Liver (tissue), 9 donors: Measurements from ENCODE around the gene SPATA46. TPM values are rescaled to one million over a fixed set of nuclear protein-coding genes. Genes with fewer than 3 reads are reported as not detected.

Source experiments
- DNase-seq: peaks from one replicate; pipeline ENCODE4 v3.0.0-alpha.2; 2017; ENCODE audit warnings: low spot score
- H3K27ac ChIP-seq, 2 donors: one replicate each; pipeline ENCODE4 v1.7.0; 2013; ENCODE audit warnings: inconsistent platforms in 2 of 2, low read length in 2 of 2, control low read depth in 1 of 2, low read depth in 1 of 2, mild to moderate bottlenecking in 1 of 2
- H3K27me3 ChIP-seq, 4 donors: one replicate each; pipeline versions ENCODE4 v1.6.1 to v1.7.0; 2013; ENCODE audit warnings: low read length in 3 of 4, inconsistent platforms in 1 of 4, mild to moderate bottlenecking in 1 of 4, moderate library complexity in 1 of 4; ENCODE audit not compliant: control insufficient read depth in 4 of 4, insufficient read depth in 4 of 4
- H3K36me3 ChIP-seq, 4 donors: one replicate each; pipeline versions ENCODE4 v1.6.1 to v1.7.0; 2013; ENCODE audit warnings: low read length in 3 of 4, mild to moderate bottlenecking in 3 of 4, low read depth in 1 of 4, moderate library complexity in 1 of 4; ENCODE audit not compliant: control insufficient read depth in 4 of 4, insufficient read depth in 3 of 4
- H3K4me1 ChIP-seq, 4 donors: one replicate each; pipeline versions ENCODE4 v1.6.1 to v1.7.0; 2013; ENCODE audit warnings: low read length in 3 of 4, mild to moderate bottlenecking in 3 of 4, moderate library complexity in 1 of 4; ENCODE audit not compliant: control insufficient read depth in 4 of 4, insufficient read depth in 4 of 4
- H3K4me3 ChIP-seq, 3 donors: one replicate each; pipeline versions ENCODE4 v1.6.1 to v1.7.0; 2013; ENCODE audit warnings: low read length in 3 of 3, control low read depth in 1 of 3, low read depth in 1 of 3, mild to moderate bottlenecking in 1 of 3
- H3K9ac ChIP-seq, 2 donors: one replicate each; pipeline ENCODE4 v1.7.0; 2013; ENCODE audit warnings: low read length in 2 of 2, mild to moderate bottlenecking in 2 of 2, moderate library complexity in 2 of 2, control low read depth in 1 of 2, low read depth in 1 of 2
- H3K9me3 ChIP-seq, 4 donors: one replicate each; pipeline versions ENCODE4 v1.6.1 to v1.7.0; 2013; ENCODE audit warnings: low read length in 3 of 4; ENCODE audit not compliant: control insufficient read depth in 4 of 4
- CTCF ChIP-seq: fragments of 150-350 bp; IDR thresholded peaks from 2 replicates; pipeline ENCODE4 v1.5.1; 2017; ENCODE audit warnings: improper control_type of control experiment, low read depth, low read length; ENCODE audit not compliant: missing input control
- EGR1 ChIP-seq, 2 donors: IDR thresholded peaks; 2 replicates each; pipeline ENCODE4 v1.6.1; 2016 to 2018; ENCODE audit warnings: antibody characterized with exemption in 2 of 2, low read depth in 2 of 2
- FOXA2 ChIP-seq: IDR thresholded peaks from 2 replicates; pipeline ENCODE4 v1.6.1; 2016; ENCODE audit warnings: antibody characterized with exemption
- GABPA ChIP-seq, 2 donors: IDR thresholded peaks in 1 of 2; conservative IDR thresholded peaks in 1 of 2; 2 replicates each; pipeline ENCODE4 v1.6.1; 2016; ENCODE audit warnings: antibody characterized with exemption in 2 of 2, mild to moderate bottlenecking in 1 of 2, moderate library complexity in 1 of 2
- HNF4G ChIP-seq: IDR thresholded peaks from 2 replicates; pipeline ENCODE4 v1.6.1; 2016; ENCODE audit warnings: antibody characterized with exemption
- JUND ChIP-seq, 2 donors: IDR thresholded peaks; 2 replicates each; pipeline ENCODE4 v1.6.1; 2016; ENCODE audit warnings: antibody characterized with exemption in 2 of 2
- NR2F2 ChIP-seq: IDR thresholded peaks from 2 replicates; pipeline ENCODE4 v1.6.1; 2016; ENCODE audit warnings: antibody characterized with exemption
- RAD21 ChIP-seq, 2 donors: IDR thresholded peaks; 2 replicates each; pipeline ENCODE4 v1.6.1; 2016; ENCODE audit warnings: antibody characterized with exemption in 2 of 2, mild to moderate bottlenecking in 2 of 2
- RXRA ChIP-seq, 2 donors: IDR thresholded peaks; 2 replicates each; pipeline ENCODE4 v1.6.1; 2017 to 2018; ENCODE audit warnings: antibody characterized with exemption in 2 of 2, mild to moderate bottlenecking in 1 of 2
- TAF1 ChIP-seq: conservative IDR thresholded peaks from 2 replicates; pipeline ENCODE4 v1.6.1; 2016; ENCODE audit warnings: antibody characterized with exemption, mild to moderate bottlenecking
- YY1 ChIP-seq: IDR thresholded peaks from 2 replicates; pipeline ENCODE4 v1.6.1; 2016; ENCODE audit warnings: antibody characterized with exemption, mild to moderate bottlenecking
- ZBTB33 ChIP-seq: IDR thresholded peaks from 2 replicates; pipeline ENCODE4 v1.6.1; 2016; ENCODE audit warnings: antibody characterized with exemption
- WGBS: extraction: QIAGEN DNeasy Blood & Tissue Kit; methylation state at CpG from one replicate; pipeline ENCODE4 v1.1.7; 2013; 5-methylcytosine and 5-hydroxymethylcytosine counted together
- polyA plus RNA-seq, 2 donors: library from polyadenylated mRNA; stranded (reverse) in 1 of 2; unstranded in 1 of 2; fragments of 200-250 nt in 1 of 2; fragments of >200 nt in 1 of 2; fragmentation: Nextera tagmentation in 1 of 2; extraction: Ambion mirVana in 1 of 2; gene quantifications; one replicate each; pipeline versions ENCODE4 v1.2.1 to v1.2.3, GENCODE V29; 2013 to 2015
- total RNA-seq, 2 donors: library from RNA; depleted of rRNA; stranded (reverse); fragments of >200 nt; gene quantifications; one replicate each; pipeline ENCODE4 v1.2.3, GENCODE V29; 2014
- TF ChIP-seq, protein P1 (sequence below): IDR thresholded peaks from 2 replicates; pipeline ENCODE4 v1.6.1; 2016; ENCODE audit warnings: antibody characterized with exemption, mild to moderate bottlenecking
- TF ChIP-seq, protein P2 (sequence below): IDR thresholded peaks from 2 replicates; pipeline ENCODE4 v1.6.1; 2016; ENCODE audit warnings: antibody characterized with exemption
- donor health status: healthy.
- donor health status: healthy.
- donor health status: healthy.
- donor health status: healthy.
- donor health status: healthy.

The SPATA46 gene
- total and polyA plus RNA-seq, 4 donors, result 0.06 to 0.17 TPM; not detected in 2

DNA sequence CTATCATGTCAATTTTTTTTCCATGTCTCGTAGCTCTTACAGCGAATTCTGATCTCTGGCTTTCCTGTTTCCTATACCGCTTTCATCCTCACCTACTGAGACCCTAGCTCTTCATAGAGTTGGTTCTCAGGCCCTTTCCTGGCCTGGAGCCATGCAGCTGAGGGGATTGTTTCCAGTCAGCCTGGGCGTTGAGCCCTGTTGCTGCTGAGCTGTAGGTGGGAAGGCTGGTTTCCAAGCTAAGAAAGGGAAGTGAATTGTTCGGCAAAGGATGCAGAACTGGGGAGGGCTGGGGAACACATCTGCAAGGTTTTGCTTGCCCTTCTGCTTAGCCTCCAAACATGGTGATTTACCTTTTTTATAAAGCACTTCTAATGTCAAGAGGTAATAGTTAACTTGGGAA is 41.5 kb downstream of the SPATA46 start:
- Histone ChIP-seq H3K27me3 (no peaks in the 10 kb centered on the region), H3K9ac (no peak overlapping the region), H3K4me3 (no peak overlapping the region), H3K9me3 (no peaks in the 10 kb centered on the region), H3K27ac (no peak overlapping the region), H3K36me3 (peaks cover 0 to 13% (median 5%) of the 10 kb centered on the region in 4 donors), H3K4me1 (no peaks in the 10 kb centered on the region)
- no peak for DNase-seq
- TF ChIP-seq, protein P1, sequence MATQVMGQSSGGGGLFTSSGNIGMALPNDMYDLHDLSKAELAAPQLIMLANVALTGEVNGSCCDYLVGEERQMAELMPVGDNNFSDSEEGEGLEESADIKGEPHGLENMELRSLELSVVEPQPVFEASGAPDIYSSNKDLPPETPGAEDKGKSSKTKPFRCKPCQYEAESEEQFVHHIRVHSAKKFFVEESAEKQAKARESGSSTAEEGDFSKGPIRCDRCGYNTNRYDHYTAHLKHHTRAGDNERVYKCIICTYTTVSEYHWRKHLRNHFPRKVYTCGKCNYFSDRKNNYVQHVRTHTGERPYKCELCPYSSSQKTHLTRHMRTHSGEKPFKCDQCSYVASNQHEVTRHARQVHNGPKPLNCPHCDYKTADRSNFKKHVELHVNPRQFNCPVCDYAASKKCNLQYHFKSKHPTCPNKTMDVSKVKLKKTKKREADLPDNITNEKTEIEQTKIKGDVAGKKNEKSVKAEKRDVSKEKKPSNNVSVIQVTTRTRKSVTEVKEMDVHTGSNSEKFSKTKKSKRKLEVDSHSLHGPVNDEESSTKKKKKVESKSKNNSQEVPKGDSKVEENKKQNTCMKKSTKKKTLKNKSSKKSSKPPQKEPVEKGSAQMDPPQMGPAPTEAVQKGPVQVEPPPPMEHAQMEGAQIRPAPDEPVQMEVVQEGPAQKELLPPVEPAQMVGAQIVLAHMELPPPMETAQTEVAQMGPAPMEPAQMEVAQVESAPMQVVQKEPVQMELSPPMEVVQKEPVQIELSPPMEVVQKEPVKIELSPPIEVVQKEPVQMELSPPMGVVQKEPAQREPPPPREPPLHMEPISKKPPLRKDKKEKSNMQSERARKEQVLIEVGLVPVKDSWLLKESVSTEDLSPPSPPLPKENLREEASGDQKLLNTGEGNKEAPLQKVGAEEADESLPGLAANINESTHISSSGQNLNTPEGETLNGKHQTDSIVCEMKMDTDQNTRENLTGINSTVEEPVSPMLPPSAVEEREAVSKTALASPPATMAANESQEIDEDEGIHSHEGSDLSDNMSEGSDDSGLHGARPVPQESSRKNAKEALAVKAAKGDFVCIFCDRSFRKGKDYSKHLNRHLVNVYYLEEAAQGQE, result no peak
- no peak for TF ChIP-seq RAD21 (IDR thresholded peaks at IDR 0.05)
- TF ChIP-seq YY1, result no peak
- TF ChIP-seq FOXA2, result no peak
- TF ChIP-seq, protein P2, sequence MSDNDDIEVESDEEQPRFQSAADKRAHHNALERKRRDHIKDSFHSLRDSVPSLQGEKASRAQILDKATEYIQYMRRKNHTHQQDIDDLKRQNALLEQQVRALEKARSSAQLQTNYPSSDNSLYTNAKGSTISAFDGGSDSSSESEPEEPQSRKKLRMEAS, result no peak
- no peak for TF ChIP-seq NR2F2
- TF ChIP-seq EGR1 (IDR thresholded peaks at IDR 0.05; ENCODE audit: low read depth in 2 of 2), result no peak
- TF ChIP-seq HNF4G, result no peak
- no peak for TF ChIP-seq JUND (IDR thresholded peaks at IDR 0.05)
- no peak for TF ChIP-seq GABPA (IDR thresholded peaks at IDR 0.05 in 1 of 2, conservative IDR thresholded peaks at IDR 0.05 in 1 of 2)
- WGBS, result 90% methylated on average over 5 of the region's 5 CpGs

- Histone ChIP-seq H3K27me3 (no peaks in the 10 kb centered on the region), H3K9ac (no peak overlapping the region), H3K27ac (no peak overlapping the region), H3K4me1 (no peaks in the 10 kb centered on the region), H3K36me3 (peaks cover 0 to 13% (median 5%) of the 10 kb centered on the region in 4 donors), H3K9me3 (no peaks in the 10 kb centered on the region), H3K4me3 (no peak overlapping the region)
- DNase-seq, result no peak
- TF ChIP-seq FOXA2 (no peak), CTCF (no peak), YY1 (no peak), JUND (IDR thresholded peaks at IDR 0.05) (no peak), ZBTB33 (no peak), RXRA (IDR thresholded peaks at IDR 0.05) (no peak), GABPA (IDR thresholded peaks at IDR 0.05 in 1 of 2, conservative IDR thresholded peaks at IDR 0.05 in 1 of 2) (no peak), TAF1 (no peak)
Observed at GRCh38 chr1:162333991-162334390, 42.7 kb downstream of the SPATA46 start.
